ENCODE results near the gene SGK2. TPM values are rescaled to one million over a fixed set of nuclear protein-coding genes. Genes with fewer than 3 reads are reported as not detected.

Gene SGK2
- total and polyA plus RNA-seq, 2 donors (not counting 1 experiment from before 2014, with no cell fraction given) = 1.5 to 1.7 TPM

GRCh38 chr20:43536817-43537440 lies 21.9 kb upstream of the SGK2 start:
- Mint-ChIP-seq H3K27me3 (no peaks in the 10 kb centered on the region), H3K27ac (no peak overlapping the region), H3K4me1 (peaks cover 2% of the 10 kb centered on the region), H3K9me3 (ENCODE audit: insufficient read depth) (no peaks in the 10 kb centered on the region), H3K4me3 (no peak overlapping the region)
- no peaks in the 10 kb centered on the region for H3K27me3 ChIP-seq (replicated peaks in 1 of 4; ENCODE audit: control extremely low read depth in 1 of 4, control insufficient read depth in 3 of 4, insufficient read depth in 4 of 4, low read length in 3 of 4)
- H3K9me3 ChIP-seq (ENCODE audit: control extremely low read depth in 1 of 3, control insufficient read depth in 2 of 3, insufficient read depth in 1 of 3, low read length in 2 of 3) = no peaks in the 10 kb centered on the region
- TF ChIP-seq CTCF (IDR thresholded peaks at IDR 0.05) (no peak), EZH2 (IDR thresholded peaks at IDR 0.05; ENCODE audit: borderline replicate concordance, insufficient read depth, low read depth, low read length, poor library complexity, severe bottlenecking) (no peak)
- no peak overlapping the region for H3K9ac ChIP-seq (ENCODE audit: low read length)
- ATAC-seq (ENCODE audit: low read depth) (no peak), DNase-seq (no peak)
- CTCF ChIA-PET = interaction anchor here (0.6 to 7.5 kb wide), 13 partner anchors 8 to 418 kb away, joined by 3 to 273 read pairs (median 6); no protein-coding TSS in a partner anchor
- H3K4me1 ChIP-seq (ENCODE audit: control insufficient read depth in 2 of 2, insufficient read depth in 2 of 2, low read length in 2 of 2) = peaks cover 0 to 4% of the 10 kb centered on the region in 2 donors
- H3K4me3 ChIP-seq (ENCODE audit: control extremely low read depth in 1 of 5, extremely low read depth in 1 of 5, insufficient read depth in 1 of 5, low read depth in 2 of 5, low read length in 4 of 5) = no peak overlapping the region
- H3K27ac ChIP-seq (ENCODE audit: low read length in 2 of 2) = no peak overlapping the region
- H3K36me3 ChIP-seq (replicated peaks in 1 of 2; ENCODE audit: control extremely low read depth in 1 of 2, control insufficient read depth in 1 of 2, extremely low read depth in 1 of 2, insufficient read depth in 2 of 2, low read length in 1 of 2) = peaks cover 0 to 6% of the 10 kb centered on the region in 2 experiments
- WGBS (ENCODE audit: insufficient coverage) = 100% methylated on average over 1 of the region's 2 CpGs
- intact Hi-C loops (cut with micrococcal nuclease) = no loop called here
- H3K79me2 ChIP-seq (ENCODE audit: control insufficient read depth, insufficient read depth, low read length) = no peaks in the 10 kb centered on the region
- H2AFZ ChIP-seq (ENCODE audit: insufficient read depth, low read depth, low read length, poor library complexity, severe bottlenecking) = no peak overlapping the region
- no peak overlapping the region for H3K4me2 ChIP-seq (replicated peaks; ENCODE audit: low read depth, low read length, poor library complexity, severe bottlenecking)
- POLR2A ChIA-PET = no interaction called here
- no peaks in the 10 kb centered on the region for H4K20me1 ChIP-seq (ENCODE audit: control insufficient read depth, insufficient read depth, low read length, poor library complexity, severe bottlenecking)
